ENCODE data around the gene ZNF219.

Gene ZNF219

DNA sequence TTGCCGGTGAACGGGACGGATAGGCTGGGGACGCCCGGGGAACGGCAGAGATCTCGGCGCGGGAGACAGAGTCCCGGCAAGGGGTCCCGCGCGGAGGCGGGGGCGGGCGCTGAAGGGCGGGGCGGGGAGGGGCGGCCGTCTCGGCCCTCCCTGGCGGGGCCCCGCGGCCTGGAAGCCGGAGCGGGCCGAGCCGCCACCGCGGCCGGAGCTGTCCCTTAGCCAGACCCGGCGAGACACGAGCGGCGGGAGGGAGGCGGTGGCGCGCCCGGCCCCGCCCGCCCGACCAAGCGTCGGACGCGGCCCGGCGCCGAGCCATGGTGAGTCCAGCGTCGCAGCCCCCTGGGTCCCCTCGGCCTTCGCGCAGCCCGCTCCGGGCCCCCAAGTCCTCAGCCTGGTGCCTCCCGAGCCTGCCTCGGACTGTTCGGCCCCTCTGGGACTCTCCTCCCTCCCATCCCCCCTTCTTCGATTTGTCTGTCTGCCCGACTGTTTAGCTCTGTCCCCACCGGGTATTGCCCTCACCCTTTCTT, 28.3 kb downstream of the ZNF219 start, which contains the start of gene ARHGEF40:
Gene ARHGEF40, plus strand, starts transcription at position 222 of the 527 bp plus-strand sequence. Its CDS starts 93 bp downstream, at position 315.
- no peaks in the 10 kb centered on the region for H3K27me3 ChIP-seq (ENCODE audit: control insufficient read depth in 1 of 2, insufficient read depth in 1 of 2, low read length in 2 of 2)
- peak within 1 kb of the TSS; percentile 84 for H2BK120ac ChIP-seq (ENCODE audit: low read depth, low read length)
- no peaks in the 10 kb centered on the region for H3K9me3 ChIP-seq (ENCODE audit: control insufficient read depth, low read length)
- peak within 1 kb of the TSS in 1 of 2 experiments; percentile 63 for H3K23ac ChIP-seq (ENCODE audit: low read length in 2 of 2)
- peak within 1 kb of the TSS; percentile 91 for H2BK5ac ChIP-seq (ENCODE audit: low read depth, low read length, poor library complexity, severe bottlenecking)
- H3K9ac ChIP-seq (ENCODE audit: low read length) = peak within 1 kb of the TSS; percentile 88
- H2AFZ ChIP-seq (ENCODE audit: low read depth, low read length) = peak within 1 kb of the TSS; percentile 72
- peak within 1 kb of the TSS; percentile 84 to 92 for H3K4me3 ChIP-seq (ENCODE audit: insufficient read depth in 1 of 2, low read depth in 1 of 2, low read length in 2 of 2)
- H3K18ac ChIP-seq (ENCODE audit: low read depth in 1 of 2, low read length in 2 of 2) = peak within 1 kb of the TSS; percentile 92 to 94
- under 1% methylated on average over 45 of the region's 63 CpGs for WGBS
- H4K91ac ChIP-seq (ENCODE audit: low read length) = peak within 1 kb of the TSS; percentile 89
- H2AK5ac ChIP-seq (ENCODE audit: low read length, severe bottlenecking) = peak within 1 kb of the TSS; percentile 82
- peak within 1 kb of the TSS; percentile 99 for H2BK15ac ChIP-seq (ENCODE audit: low read depth, poor library complexity, severe bottlenecking)
- peaks cover 24 to 25% of the 10 kb centered on the region in 2 experiments for H3K36me3 ChIP-seq (ENCODE audit: control insufficient read depth in 1 of 2, insufficient read depth in 2 of 2, low read depth in 1 of 2, low read length in 2 of 2)
- H3K14ac ChIP-seq (ENCODE audit: low read length in 2 of 2) = peak within 1 kb of the TSS in 1 of 2 experiments; percentile 97
- peak within 1 kb of the TSS; percentile 100 for H3K27ac ChIP-seq (ENCODE audit: low read length, poor library complexity, severe bottlenecking)
- peak within 1 kb of the TSS; percentile 90 for H2BK12ac ChIP-seq (ENCODE audit: low read length in 2 of 2)
- H3K4me1 ChIP-seq (ENCODE audit: control insufficient read depth, insufficient read depth, low read depth, low read length) = peaks cover 29% of the 10 kb centered on the region
- H3K4me2 ChIP-seq (ENCODE audit: low read length, poor library complexity, severe bottlenecking) = peak within 1 kb of the TSS; percentile 95
- H3K4ac ChIP-seq (ENCODE audit: low read depth in 1 of 2, low read length in 2 of 2) = peak within 1 kb of the TSS; percentile 79 to 96
- H4K8ac ChIP-seq (ENCODE audit: low read length) = peak within 1 kb of the TSS; percentile 90
- H3K79me1 ChIP-seq (replicated peaks; ENCODE audit: low read length, poor library complexity, severe bottlenecking) = peaks cover 26% of the 10 kb centered on the region
- DNase-seq = peak; percentile 53

DNA sequence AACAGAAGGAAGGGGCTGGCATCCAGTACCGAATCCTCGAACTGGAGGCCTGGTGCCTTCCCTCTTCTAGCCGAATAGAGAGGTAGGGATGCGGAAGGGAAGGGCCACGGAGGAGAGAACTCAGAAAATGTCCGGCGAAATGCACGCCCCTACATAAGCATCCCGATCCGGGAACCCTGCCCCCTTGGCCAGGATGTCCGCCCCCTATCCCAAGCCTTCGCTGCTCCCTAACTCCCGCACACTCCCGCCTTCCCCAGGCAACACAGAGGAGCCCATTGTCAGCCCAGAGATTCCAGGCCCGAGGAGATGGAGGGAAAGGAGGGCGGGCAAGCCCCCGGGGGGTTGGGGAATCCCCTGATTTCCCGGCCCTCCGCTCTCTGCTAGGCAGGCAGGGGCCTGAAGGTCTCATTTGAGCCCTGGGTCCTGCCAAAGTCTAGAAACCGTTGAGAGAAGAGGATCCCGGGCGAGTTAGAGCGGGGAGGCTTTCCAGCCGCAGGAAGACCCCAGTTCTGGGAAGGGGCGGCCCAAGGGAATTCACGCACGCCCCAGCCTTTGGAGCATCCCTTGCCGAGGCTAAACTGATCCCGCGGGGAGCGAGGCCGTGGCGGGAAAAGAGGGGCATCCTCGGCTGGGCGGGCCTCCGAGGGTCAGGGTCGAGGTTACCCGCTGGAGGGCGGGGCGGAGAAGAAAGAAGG, 28.9 kb downstream of the ZNF219 start:
- Histone ChIP-seq H3K36me3 (ENCODE audit: control insufficient read depth in 1 of 2, insufficient read depth in 2 of 2, low read depth in 1 of 2, low read length in 2 of 2) (peaks cover 18% of the 10 kb centered on the region in 2 experiments), H3K4ac (ENCODE audit: low read depth in 1 of 2, low read length in 2 of 2) (peak overlapping the region; percentile 2 to 79), H4K91ac (ENCODE audit: low read length) (peak overlapping the region; percentile 89), H2AK5ac (ENCODE audit: low read length, severe bottlenecking) (no peak overlapping the region), H2BK120ac (ENCODE audit: low read depth, low read length) (peak overlapping the region; percentile 84), H3K9me3 (ENCODE audit: control insufficient read depth, low read length) (no peaks in the 10 kb centered on the region), H2BK5ac (ENCODE audit: low read depth, low read length, poor library complexity, severe bottlenecking) (peak overlapping the region; percentile 90), H3K4me2 (ENCODE audit: low read length, poor library complexity, severe bottlenecking) (peak overlapping the region; percentile 95), H3K9ac (ENCODE audit: low read length) (peak overlapping the region; percentile 85), H3K4me1 (ENCODE audit: control insufficient read depth, insufficient read depth, low read depth, low read length) (peaks cover 29% of the 10 kb centered on the region), H3K4me3 (ENCODE audit: insufficient read depth in 1 of 2, low read depth in 1 of 2, low read length in 2 of 2) (peak overlapping the region; percentile 84 to 92), H2BK15ac (ENCODE audit: low read depth, poor library complexity, severe bottlenecking) (peak overlapping the region; percentile 93), H3K18ac (ENCODE audit: low read depth in 1 of 2, low read length in 2 of 2) (peak overlapping the region; percentile 86 to 92), H3K27ac (ENCODE audit: low read length, poor library complexity, severe bottlenecking) (peak overlapping the region; percentile 88), H3K27me3 (ENCODE audit: control insufficient read depth in 1 of 2, insufficient read depth in 1 of 2, low read length in 2 of 2) (no peaks in the 10 kb centered on the region), H2AFZ (ENCODE audit: low read depth, low read length) (peak overlapping the region; percentile 72), H4K8ac (ENCODE audit: low read length) (peak overlapping the region; percentile 27), H3K14ac (ENCODE audit: low read length in 2 of 2) (peak overlapping the region in 1 of 2 experiments; percentile 93), H2BK12ac (ENCODE audit: low read length in 2 of 2) (peak overlapping the region; percentile 65), H3K23ac (ENCODE audit: low read length in 2 of 2) (peak overlapping the region in 1 of 2 experiments; percentile 63), H3K79me1 (replicated peaks; ENCODE audit: low read length, poor library complexity, severe bottlenecking) (peaks cover 20% of the 10 kb centered on the region)
- under 1% methylated on average over 21 of the region's 40 CpGs for WGBS
- peak; percentile 59 for DNase-seq

DNA sequence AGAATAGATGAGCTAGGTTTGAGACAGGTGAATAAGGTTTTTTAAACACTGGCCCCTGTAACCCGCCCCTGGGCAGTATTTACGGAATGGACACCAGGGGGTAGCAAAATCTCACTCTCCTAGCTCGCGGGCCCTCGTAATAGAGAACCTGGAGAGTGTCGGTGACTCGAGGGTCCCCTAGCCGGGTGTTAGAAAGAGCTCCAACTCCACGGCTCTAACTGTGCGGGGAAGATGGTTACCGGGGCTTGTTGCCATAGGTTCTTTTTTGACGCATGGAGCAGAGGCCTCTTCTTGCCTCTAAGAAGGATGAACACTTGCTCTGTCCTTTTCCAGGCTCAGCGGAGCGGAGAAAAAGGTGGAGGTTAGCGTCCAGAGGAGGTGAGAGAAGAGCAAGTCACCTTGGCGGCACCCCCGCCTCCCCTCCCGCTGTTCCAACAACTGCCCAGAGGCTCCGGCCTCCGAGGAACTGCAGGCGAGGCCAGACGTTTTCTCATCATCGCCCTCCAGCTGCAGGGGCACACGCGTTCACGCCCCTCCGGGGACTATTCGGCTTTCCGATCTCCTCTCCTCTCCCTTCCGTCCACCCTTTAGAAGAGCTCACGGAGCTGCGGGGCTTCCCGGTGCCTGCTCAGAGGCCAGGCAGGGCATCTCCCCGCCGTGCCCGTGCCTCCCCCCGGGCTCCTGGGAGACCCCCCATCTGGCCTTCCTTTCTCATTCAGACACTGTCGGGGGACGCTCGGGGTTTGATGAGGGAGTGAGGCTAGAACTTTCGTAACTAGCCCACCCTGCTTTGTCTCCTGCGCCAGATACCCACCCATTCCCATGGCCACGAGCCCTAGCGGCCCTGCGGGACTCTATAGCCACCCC, 29.7 kb downstream of the ZNF219 start:
- H3K4ac ChIP-seq (ENCODE audit: low read depth in 1 of 2, low read length in 2 of 2) = peak overlapping the region in 1 of 2 experiments; percentile 16
- H2AK5ac ChIP-seq (ENCODE audit: low read length, severe bottlenecking) = no peak overlapping the region
- H4K91ac ChIP-seq (ENCODE audit: low read length) = no peak overlapping the region
- H3K4me1 ChIP-seq (ENCODE audit: control insufficient read depth, insufficient read depth, low read depth, low read length) = peaks cover 24% of the 10 kb centered on the region
- no peak overlapping the region for H2BK15ac ChIP-seq (ENCODE audit: low read depth, poor library complexity, severe bottlenecking)
- peak overlapping the region; percentile 88 for H3K27ac ChIP-seq (ENCODE audit: low read length, poor library complexity, severe bottlenecking)
- no peak overlapping the region for H2BK5ac ChIP-seq (ENCODE audit: low read depth, low read length, poor library complexity, severe bottlenecking)
- peak overlapping the region; percentile 85 for H3K9ac ChIP-seq (ENCODE audit: low read length)
- no peaks in the 10 kb centered on the region for H3K9me3 ChIP-seq (ENCODE audit: control insufficient read depth, low read length)
- 4% methylated on average over 36 of the region's 45 CpGs for WGBS
- H3K14ac ChIP-seq (ENCODE audit: low read length in 2 of 2) = no peak overlapping the region
- H2AFZ ChIP-seq (ENCODE audit: low read depth, low read length) = peak overlapping the region; percentile 2
- H3K27me3 ChIP-seq (ENCODE audit: control insufficient read depth in 1 of 2, insufficient read depth in 1 of 2, low read length in 2 of 2) = no peaks in the 10 kb centered on the region
- H3K4me3 ChIP-seq (ENCODE audit: insufficient read depth in 1 of 2, low read depth in 1 of 2, low read length in 2 of 2) = peak overlapping the region; percentile 84 to 92
- no peak overlapping the region for H2BK12ac ChIP-seq (ENCODE audit: low read length in 2 of 2)
- H2BK120ac ChIP-seq (ENCODE audit: low read depth, low read length) = no peak overlapping the region
- H3K18ac ChIP-seq (ENCODE audit: low read depth in 1 of 2, low read length in 2 of 2) = peak overlapping the region; percentile 3 to 92
- peaks cover 10 to 11% of the 10 kb centered on the region in 2 experiments for H3K36me3 ChIP-seq (ENCODE audit: control insufficient read depth in 1 of 2, insufficient read depth in 2 of 2, low read depth in 1 of 2, low read length in 2 of 2)
- no peak overlapping the region for H3K23ac ChIP-seq (ENCODE audit: low read length in 2 of 2)
- H4K8ac ChIP-seq (ENCODE audit: low read length) = peak overlapping the region; percentile 57
- peak; percentile 66 for DNase-seq
- peaks cover 13% of the 10 kb centered on the region for H3K79me1 ChIP-seq (replicated peaks; ENCODE audit: low read length, poor library complexity, severe bottlenecking)
- H3K4me2 ChIP-seq (ENCODE audit: low read length, poor library complexity, severe bottlenecking) = peak overlapping the region; percentile 95
